Heart left ventricle (tissue), 16 donors: ENCODE measurements around the gene FBXL14. TPM values are rescaled to one million over a fixed set of nuclear protein-coding genes. Genes with fewer than 3 reads are reported as not detected.

Experiments used
- ATAC-seq, 4 donors: fragments of 200-7000 bp; cut with Tn5 transposase; one replicate each; pipeline ENCODE4 v1.9.1; 2020 to 2022; ENCODE audit warnings: moderate library complexity in 4 of 4, mild to moderate bottlenecking in 3 of 4, moderate number of reproducible peaks in 1 of 4
- DNase-seq, 5 donors: peaks; one replicate each; pipeline ENCODE4 v3.0.0-alpha.2; 2020
- H3K27ac ChIP-seq, 12 donors: fragments of 200-600 bp; sonication (generic) in 4 of 12; one replicate each; pipeline versions ENCODE4 v1.5.0 to v1.8.0; 2016 to 2022; ENCODE audit warnings: mild to moderate bottlenecking in 2 of 12
- H3K27me3 ChIP-seq, 9 donors: fragments of 200-600 bp; sonication (generic) in 2 of 9; one replicate each; pipeline versions ENCODE4 v1.5.1 to v1.8.0; 2016 to 2022; ENCODE audit warnings: mild to moderate bottlenecking in 3 of 9
- H3K36me3 ChIP-seq, 9 donors: fragments of 200-600 bp; sonication (generic) in 2 of 9; one replicate each; pipeline versions ENCODE4 v1.5.0 to v1.8.0; 2018 to 2022; ENCODE audit warnings: mild to moderate bottlenecking in 2 of 9
- H3K4me1 ChIP-seq, 12 donors: fragments of 200-600 bp; sonication (generic) in 4 of 12; one replicate each; pipeline versions ENCODE4 v1.5.0 to v1.8.0; 2016 to 2022; ENCODE audit warnings: mild to moderate bottlenecking in 3 of 12
- H3K4me3 ChIP-seq, 12 donors: fragments of 200-600 bp; sonication (generic) in 4 of 12; one replicate each; pipeline versions ENCODE4 v1.5.0 to v1.8.0; 2017 to 2022; ENCODE audit warnings: mild to moderate bottlenecking in 9 of 12, moderate library complexity in 4 of 12
- H3K9me3 ChIP-seq, 12 donors: fragments of 200-600 bp; sonication (generic) in 4 of 12; one replicate each; pipeline versions ENCODE4 v1.5.0 to v1.8.0; 2016 to 2022; ENCODE audit warnings: mild to moderate bottlenecking in 1 of 12
- POLR2A ChIP-seq, 2 donors: fragments of 450-650 bp; IDR thresholded peaks; one replicate each; pipeline ENCODE4 v1.6.1; 2017; ENCODE audit warnings: antibody characterized with exemption in 2 of 2, mild to moderate bottlenecking in 2 of 2, moderate library complexity in 2 of 2
- WGBS, 4 donors: extraction: QIAGEN DNeasy Blood & Tissue Kit in 2 of 4; methylation state at CpG; one replicate each; pipeline versions ENCODE4 v1.1.5 to v1.1.7; 2013 to 2018; 5-methylcytosine and 5-hydroxymethylcytosine counted together
- intact Hi-C, 10 donors: fragments of 100-400 bp; cut with DNase I; formaldehyde crosslinking; loops; one replicate each; pipeline versions ENCODE4 v1.11.1 to v1.14.2; 2022
- polyA plus RNA-seq, 2 donors: library from polyadenylated mRNA; stranded (reverse); fragments of 200-250 nt; gene quantifications; one replicate each; pipeline ENCODE4 v1.2.3, GENCODE V29; 2013
- total RNA-seq, 9 donors: library from RNA; depleted of rRNA in 2 of 9; stranded (reverse); fragments of >200 nt in 2 of 9; fragmentation: NEBNext Ultra II Directional in 3 of 9; extraction: Animal tissue kit (Norgen Biotek cat#: 25700) in 3 of 9; gene quantifications; one replicate each; pipeline versions ENCODE4 v1.1.0 to v1.2.4, GENCODE V29; 2016 to 2023
- TF ChIP-seq, protein P1 (sequence below), 12 donors: fragments of 200-600 bp; sonication (generic) in 4 of 12; IDR thresholded peaks; one replicate each; pipeline versions ENCODE4 v1.5.0 to v1.8.0; 2018 to 2022; ENCODE audit warnings: antibody characterized with exemption in 12 of 12, mild to moderate bottlenecking in 5 of 12
- donor health status: ischemic (EF 13 %, LVEDD 7.1; RV severe dilation, severe dysfunction).
- donor health status: healthy with polysubstance abuse.
- donor health status: DM: no; HTN: yes; CAD: no.
- donor health status: DM: no; HTN: no; CAD: no.
- donor health status: ischemic (EF 25% LVEDD 6.9; RV normal size, moderate dysfunction).
- donor health status: ischemic (EF 25% LVEDD 5.7; RV mildly dilated, moderate dysfunction).
- donor health status: healthy.
- donor health status: DM: yes; HTN: yes; CAD: no.
- donor health status: ischemic (EF 35%, LVEDD 5.7; RV mildly dilated, moderate dysfunction).
- donor health status: nonischemic (EF 11% LVEDD 7.7; RV severe dilation, severe dysfunction).
- donor health status: DM: yes; HTN: yes; CAD: no.
- donor health status: PGD.
- donor health status: ischemic (EF 29% LVEDD 5.4; RV normal size, mild dysfunction).
- donor health status: nonischemic (EF 23%, LVEDD 6.1; RV moderate dilation, normal function).

Gene FBXL14
- total and polyA plus RNA-seq, 11 donors: 1.7 to 10.1 (median 8.4) TPM

DNA sequence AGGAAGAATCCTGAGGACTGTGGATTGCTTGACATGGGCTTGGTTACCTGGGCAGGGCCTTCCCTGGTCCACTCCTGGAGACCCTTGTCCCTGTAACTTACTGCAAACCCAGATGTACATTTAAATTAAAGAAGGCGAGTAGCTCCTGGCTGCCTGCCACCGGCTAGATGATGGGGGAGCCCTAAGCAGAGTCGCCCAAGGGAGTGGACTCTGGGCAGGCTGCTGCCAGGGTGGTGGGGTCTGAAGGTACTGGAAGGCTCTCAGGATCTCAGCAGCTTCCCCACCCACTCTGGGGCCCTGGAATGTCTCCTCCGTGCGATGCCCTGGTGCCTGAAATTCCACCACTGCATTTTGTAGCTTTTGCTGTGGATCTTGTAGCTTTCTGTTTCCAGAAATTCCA is 74.7 kb downstream of the FBXL14 start:
- DNase-seq: no peak
- Histone ChIP-seq H3K27ac (no peak overlapping the region), H3K4me1 (peaks cover 0 to 7% (median 0%) of the 10 kb centered on the region in 12 donors), H3K27me3 (peaks cover 0 to 14% (median 0%) of the 10 kb centered on the region in 9 donors), H3K9me3 (peaks cover 0 to 19% (median 4%) of the 10 kb centered on the region in 12 donors), H3K4me3 (no peak overlapping the region), H3K36me3 (no peaks in the 10 kb centered on the region)
- intact Hi-C loops: loop anchor here in 1 of 10 donors (10.0 kb wide), 1 partner anchor 55 kb away; no protein-coding TSS in a partner anchor
- TF ChIP-seq, protein P1, sequence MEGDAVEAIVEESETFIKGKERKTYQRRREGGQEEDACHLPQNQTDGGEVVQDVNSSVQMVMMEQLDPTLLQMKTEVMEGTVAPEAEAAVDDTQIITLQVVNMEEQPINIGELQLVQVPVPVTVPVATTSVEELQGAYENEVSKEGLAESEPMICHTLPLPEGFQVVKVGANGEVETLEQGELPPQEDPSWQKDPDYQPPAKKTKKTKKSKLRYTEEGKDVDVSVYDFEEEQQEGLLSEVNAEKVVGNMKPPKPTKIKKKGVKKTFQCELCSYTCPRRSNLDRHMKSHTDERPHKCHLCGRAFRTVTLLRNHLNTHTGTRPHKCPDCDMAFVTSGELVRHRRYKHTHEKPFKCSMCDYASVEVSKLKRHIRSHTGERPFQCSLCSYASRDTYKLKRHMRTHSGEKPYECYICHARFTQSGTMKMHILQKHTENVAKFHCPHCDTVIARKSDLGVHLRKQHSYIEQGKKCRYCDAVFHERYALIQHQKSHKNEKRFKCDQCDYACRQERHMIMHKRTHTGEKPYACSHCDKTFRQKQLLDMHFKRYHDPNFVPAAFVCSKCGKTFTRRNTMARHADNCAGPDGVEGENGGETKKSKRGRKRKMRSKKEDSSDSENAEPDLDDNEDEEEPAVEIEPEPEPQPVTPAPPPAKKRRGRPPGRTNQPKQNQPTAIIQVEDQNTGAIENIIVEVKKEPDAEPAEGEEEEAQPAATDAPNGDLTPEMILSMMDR (IDR thresholded peaks at IDR 0.05): no peak
- no peak for TF ChIP-seq POLR2A (IDR thresholded peaks at IDR 0.05)
- ATAC-seq: no peak
- 62 to 66% (median 64%) methylated on average over 3 to 5 of the region's 5 CpGs for WGBS, 4 donors

DNA sequence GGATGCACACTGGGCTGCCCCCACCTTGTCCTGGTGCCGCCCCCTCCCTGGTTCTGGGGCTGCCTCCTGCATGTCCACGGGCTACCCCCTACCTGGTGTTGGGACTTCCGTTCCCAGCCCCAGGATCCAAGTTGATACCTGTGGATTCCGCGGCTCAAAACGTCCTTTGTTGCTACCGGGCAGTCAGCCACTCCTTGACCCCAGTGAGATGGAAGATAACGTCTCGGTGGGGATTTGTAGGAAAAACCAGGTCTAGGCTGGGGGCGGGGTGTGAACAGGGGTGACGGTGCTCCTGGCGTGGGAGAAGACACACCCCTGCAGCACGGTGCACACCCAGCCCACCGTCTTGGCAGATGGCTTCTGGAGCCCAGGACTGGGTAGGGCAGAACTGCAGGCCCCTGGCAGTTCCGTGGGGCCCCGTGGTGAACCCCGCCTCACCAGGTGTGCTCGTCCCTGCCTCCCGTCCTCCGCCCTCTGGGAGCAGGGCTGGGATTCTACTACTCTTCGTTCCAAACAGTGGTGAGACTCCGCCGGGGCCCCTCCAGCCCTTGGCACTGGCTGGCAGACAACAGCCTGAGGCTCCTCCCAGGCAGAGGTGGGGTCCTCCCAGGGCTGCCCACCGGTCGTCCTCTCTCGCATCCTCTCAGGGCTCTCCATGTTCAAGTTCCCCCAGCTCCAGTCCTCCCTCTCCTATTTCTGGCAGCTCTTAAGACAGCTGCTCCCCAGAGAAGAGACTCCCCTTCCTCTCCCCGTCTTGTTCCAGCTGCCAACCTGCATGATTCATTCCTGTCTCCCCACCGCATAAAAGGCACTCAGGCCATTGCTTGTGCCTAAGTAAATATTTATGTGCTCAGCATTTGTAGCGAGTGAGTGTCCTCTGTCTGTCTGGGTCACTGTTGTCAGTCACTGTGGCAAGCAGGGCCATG is 75.5 kb downstream of the FBXL14 start:
- peaks cover 0 to 22% (median 4%) of the 10 kb centered on the region in 12 donors for H3K9me3 ChIP-seq
- intact Hi-C loops: no loop called here
- no peaks in the 10 kb centered on the region for H3K36me3 ChIP-seq
- H3K27me3 ChIP-seq: peaks cover 0 to 14% (median 0%) of the 10 kb centered on the region in 9 donors
- no peak overlapping the region for H3K4me3 ChIP-seq
- H3K4me1 ChIP-seq: peaks cover 0 to 7% (median 0%) of the 10 kb centered on the region in 12 donors
- TF ChIP-seq, protein P1 (IDR thresholded peaks at IDR 0.05): no peak
- TF ChIP-seq POLR2A (IDR thresholded peaks at IDR 0.05): no peak
- H3K27ac ChIP-seq: no peak overlapping the region
- WGBS, 4 donors: 58 to 67% (median 63%) methylated on average over 22 to 29 of the region's 29 CpGs
- DNase-seq (no peak), ATAC-seq (peak in 2 of 4 donors; percentile 11 to 69)

DNA sequence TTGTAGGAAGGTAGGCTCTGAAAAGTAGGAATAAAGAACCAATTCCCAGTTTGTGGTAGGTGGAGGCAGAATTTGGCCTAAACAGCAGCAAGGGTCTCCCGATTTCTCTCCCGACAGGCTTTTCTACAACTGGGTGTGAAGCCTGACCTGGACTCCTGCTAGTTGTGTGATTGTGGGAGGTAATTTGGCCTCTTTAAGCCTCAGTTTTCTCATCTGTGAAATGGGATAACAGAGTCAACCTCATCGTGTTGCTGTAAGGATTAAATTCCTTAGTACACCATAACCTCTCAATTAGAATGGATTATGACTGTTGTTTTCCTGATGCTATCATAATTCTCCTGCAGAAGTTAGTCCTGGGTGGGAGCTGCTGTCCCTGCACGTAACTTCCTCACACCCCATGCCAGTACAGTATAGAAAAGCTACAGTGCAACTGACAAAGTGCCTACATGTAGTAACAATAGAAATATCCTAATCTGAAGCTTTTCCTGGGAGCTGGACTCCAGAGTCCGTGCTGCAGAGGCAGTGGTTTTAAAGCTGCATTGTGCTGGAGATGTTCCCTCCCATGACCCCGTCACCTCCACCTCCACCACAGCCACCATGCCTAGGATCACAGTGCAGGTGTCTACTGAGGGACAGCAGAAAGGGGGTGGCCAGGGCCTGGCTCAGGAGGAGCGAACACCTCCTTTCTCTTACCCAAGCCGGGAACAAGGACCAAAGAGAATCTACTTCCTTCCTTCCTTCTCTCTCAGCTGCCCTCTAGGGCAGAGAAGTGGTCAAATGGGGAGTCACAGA is 76.5 kb downstream of the FBXL14 start:
- WGBS, 4 donors: 81 to 87% (median 85%) methylated on average over 8 of the region's 8 CpGs

More for the DNA sequence above, 76.5 kb downstream of the FBXL14 start:
- TF ChIP-seq, protein P1 (IDR thresholded peaks at IDR 0.05): no peak
- TF ChIP-seq POLR2A (IDR thresholded peaks at IDR 0.05): no peak
- no peak overlapping the region for H3K27ac ChIP-seq
- peaks cover 0 to 22% (median 4%) of the 10 kb centered on the region in 12 donors for H3K9me3 ChIP-seq
- intact Hi-C loops: no loop called here
- no peak overlapping the region for H3K4me3 ChIP-seq
- DNase-seq (no peak), ATAC-seq (no peak)
- H3K36me3 ChIP-seq: no peaks in the 10 kb centered on the region
- peaks cover 0 to 14% (median 0%) of the 10 kb centered on the region in 9 donors for H3K27me3 ChIP-seq
- peaks cover 0 to 7% (median 0%) of the 10 kb centered on the region in 12 donors for H3K4me1 ChIP-seq
